Lower leg skin (tissue), 4 donors: ENCODE results near the gene LYL1. TPM values are rescaled to one million over a fixed set of nuclear protein-coding genes. Genes with fewer than 3 reads are reported as not detected.

Experiments
- DNase-seq, 2 donors: peaks; one replicate each; pipeline ENCODE4 v3.0.0-alpha.2; 2019; ENCODE audit warnings: low spot score in 2 of 2
- H3K4me3 ChIP-seq: fragments of 200-600 bp; sonication (generic); 2 replicates; pipeline ENCODE4 v1.5.1; 2017; ENCODE audit warnings: mild to moderate bottlenecking, low read depth; ENCODE audit not compliant: poor library complexity, severe bottlenecking
- CTCF ChIP-seq, 3 donors: fragments of 450-650 bp; IDR thresholded peaks; one replicate each; pipeline ENCODE4 v1.5.1; 2016; ENCODE audit warnings: antibody characterized with exemption in 3 of 3, mild to moderate bottlenecking in 3 of 3, moderate library complexity in 2 of 3
- POLR2A ChIP-seq, 2 donors: fragments of 450-650 bp; IDR thresholded peaks; one replicate each; pipeline ENCODE4 v1.6.1; 2016 to 2017; ENCODE audit warnings: antibody characterized with exemption in 2 of 2, mild to moderate bottlenecking in 1 of 2, moderate library complexity in 1 of 2
- WGBS, 2 donors: methylation state at CpG; one replicate each; pipeline ENCODE4 v1.1.5; 2018; 5-methylcytosine and 5-hydroxymethylcytosine counted together
- intact Hi-C: fragments of 100-400 bp; cut with DNase I; formaldehyde crosslinking; loops from one replicate; pipeline ENCODE4 v1.15.0; 2023; ENCODE audit warnings: low total_unique reads
- total RNA-seq, 4 donors: library from RNA; depleted of rRNA; stranded (reverse); fragments of >200 nt; gene quantifications; one replicate each; pipeline ENCODE4 v1.1.0, GENCODE V29; 2016

The LYL1 gene
- total RNA-seq, 4 donors from 2014 or later, result 4.9 to 8.3 (median 7.0) TPM

- 68 to 74% methylated on average over 8 of the region's 8 CpGs for WGBS, 2 donors
- DNase-seq, result no peak
- intact Hi-C loops, result no loop called here
- H3K4me3 ChIP-seq, result no peak overlapping the region
- TF ChIP-seq POLR2A (IDR thresholded peaks at IDR 0.05) (no peak), CTCF (IDR thresholded peaks at IDR 0.05) (no peak)
Observed at GRCh38 chr19:13132471-13133180, 30.0 kb upstream of the LYL1 start.

GRCh38 chr19:13130886-13131490, 28.3 kb upstream of the LYL1 start:
- TF ChIP-seq CTCF (IDR thresholded peaks at IDR 0.05) (no peak), POLR2A (IDR thresholded peaks at IDR 0.05) (no peak)
- no peak for DNase-seq
- intact Hi-C loops, result no loop called here
- H3K4me3 ChIP-seq, result no peak overlapping the region
- WGBS, 2 donors, result 87 to 88% methylated on average over 3 of the region's 3 CpGs

- TF ChIP-seq CTCF (IDR thresholded peaks at IDR 0.05), result no peak
- no peak for TF ChIP-seq POLR2A (IDR thresholded peaks at IDR 0.05)
- intact Hi-C loops, result no loop called here
- DNase-seq, result no peak
- 93 to 95% methylated on average over 9 of the region's 9 CpGs for WGBS, 2 donors
- no peak overlapping the region for H3K4me3 ChIP-seq
Observed at GRCh38 chr19:13129384-13129783, 26.7 kb upstream of the LYL1 start.

GRCh38 chr19:13128583-13128982, 25.9 kb upstream of the LYL1 start:
- TF ChIP-seq CTCF (IDR thresholded peaks at IDR 0.05), result no peak
- no peak for TF ChIP-seq POLR2A (IDR thresholded peaks at IDR 0.05)
- no peak overlapping the region for H3K4me3 ChIP-seq
- WGBS, 2 donors, result 50 to 67% methylated on average over 1 of the region's 1 CpG
- DNase-seq, result no peak
- intact Hi-C loops, result no loop called here

GRCh38 chr19:13127811-13128575, 25.3 kb upstream of the LYL1 start:
- no peak overlapping the region for H3K4me3 ChIP-seq
- intact Hi-C loops, result no loop called here
- DNase-seq, result no peak
- WGBS, 2 donors, result 89 to 90% methylated on average over 6 of the region's 6 CpGs
- TF ChIP-seq POLR2A (IDR thresholded peaks at IDR 0.05) (no peak), CTCF (IDR thresholded peaks at IDR 0.05) (no peak)
